GM12873 (cell line): Measurements from ENCODE around the gene MFSD6L.

Source experiments
- CTCF ChIP-seq: IDR thresholded peaks from 2 replicates; pipeline ENCODE4 v1.5.1; 2012; ENCODE audit warnings: low read depth, mild to moderate bottlenecking, moderate library complexity, low read length, control low read depth; ENCODE audit not compliant: insufficient read depth; ENCODE audit errors: missing control alignments

Gene MFSD6L

GRCh38 chr17:8823279-8823678 is 24.1 kb upstream of the MFSD6L start:
- TF ChIP-seq CTCF: no peak

- no peak for TF ChIP-seq CTCF
These were observed 23.4 kb upstream of the MFSD6L start for GRCh38 chr17:8822401-8823035.

- no peak for TF ChIP-seq CTCF
These were observed 22.4 kb upstream of the MFSD6L start for GRCh38 chr17:8821446-8822105.

GRCh38 chr17:8820311-8821010 is 21.3 kb upstream of the MFSD6L start:
- no peak for TF ChIP-seq CTCF

GRCh38 chr17:8818654-8819330 is 19.6 kb upstream of the MFSD6L start:
- TF ChIP-seq CTCF: no peak

GRCh38 chr17:8818047-8818446 is 18.9 kb upstream of the MFSD6L start:
- TF ChIP-seq CTCF: no peak

- TF ChIP-seq CTCF: no peak
These were observed 7.9 kb upstream of the MFSD6L start for GRCh38 chr17:8806926-8807550.
